ENCODE results near the gene KBTBD12. TPM values are rescaled to one million over a fixed set of nuclear protein-coding genes. Genes with fewer than 3 reads are reported as not detected.

The KBTBD12 gene
- total and polyA plus RNA-seq, 10 of the 15 experiments (the other 5 are each of a cell fraction or from before 2014, with no cell fraction given) = 0.01 to 0.11 TPM; not detected in 8

DNA sequence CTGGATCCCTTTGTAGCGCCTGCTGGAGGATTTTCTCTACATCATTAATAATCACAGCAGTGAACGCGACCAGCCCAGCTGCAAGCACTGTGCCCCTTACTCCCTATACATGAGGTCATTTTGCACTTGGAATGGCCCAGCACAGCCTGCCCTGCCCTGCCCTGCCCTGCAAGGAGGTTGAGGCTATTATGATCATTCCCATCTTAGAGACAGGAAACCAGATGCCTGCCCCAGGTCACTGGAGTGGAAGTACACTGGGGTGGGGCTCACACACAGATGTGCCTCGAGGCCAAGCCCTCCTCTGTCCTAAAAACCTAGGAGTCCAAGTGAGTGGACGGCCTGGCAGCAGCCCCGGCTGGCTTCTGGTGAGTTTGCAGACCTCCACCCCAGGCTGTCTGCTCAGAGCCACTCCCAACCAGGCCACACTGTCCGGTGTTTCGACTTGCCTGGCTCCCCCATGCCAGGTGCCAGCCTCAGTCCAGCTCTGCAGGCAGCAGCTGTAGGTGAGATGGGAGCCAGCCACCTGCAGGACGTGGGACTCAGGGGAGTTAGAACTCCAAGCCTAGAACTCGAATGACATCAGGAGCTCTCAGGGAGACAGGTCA is 106.8 kb downstream of the KBTBD12 start:
- CTCF ChIA-PET = no interaction called here
- POLR2A ChIA-PET = no interaction called here
- Histone ChIP-seq H3K9ac (ENCODE audit: control insufficient read depth, insufficient read depth, low read length) (no peak overlapping the region), H2AFZ (ENCODE audit: control insufficient read depth, low read depth, low read length) (no peak overlapping the region), H3K27ac (ENCODE audit: control insufficient read depth, insufficient read depth) (no peak overlapping the region), H3K36me3 (ENCODE audit: control insufficient read depth in 2 of 2, insufficient read depth in 2 of 2, low read length in 1 of 2) (no peaks in the 10 kb centered on the region), H3K27me3 (replicated peaks in 1 of 2; ENCODE audit: control insufficient read depth in 2 of 2, insufficient read depth in 2 of 2, low read length in 1 of 2) (peaks cover 0 to 10% of the 10 kb centered on the region in 2 experiments; a peak in 2 of 4 replicates), H3K79me2 (ENCODE audit: control insufficient read depth, insufficient read depth, low read length) (no peaks in the 10 kb centered on the region), H3K4me2 (ENCODE audit: control insufficient read depth, insufficient read depth) (no peak overlapping the region), H3K9me3 (replicated peaks; ENCODE audit: control insufficient read depth, insufficient read depth, low read length) (no peaks in the 10 kb centered on the region), H3K4me1 (ENCODE audit: control insufficient read depth, insufficient read depth, low read length) (no peaks in the 10 kb centered on the region), H3K4me3 (no peak overlapping the region), H4K20me1 (ENCODE audit: control insufficient read depth, insufficient read depth) (no peaks in the 10 kb centered on the region)
- intact Hi-C loops (cut with micrococcal nuclease; ENCODE audit: unreplicated experiment) (no loop called here), in situ Hi-C loops (cut with MboI) (no loop called here)
- FAIRE-seq = no peak
- SMC1A ChIA-PET (ENCODE audit: uncharacterized antibody, unreplicated experiment) = no interaction called here
- TF ChIP-seq, protein P1, sequence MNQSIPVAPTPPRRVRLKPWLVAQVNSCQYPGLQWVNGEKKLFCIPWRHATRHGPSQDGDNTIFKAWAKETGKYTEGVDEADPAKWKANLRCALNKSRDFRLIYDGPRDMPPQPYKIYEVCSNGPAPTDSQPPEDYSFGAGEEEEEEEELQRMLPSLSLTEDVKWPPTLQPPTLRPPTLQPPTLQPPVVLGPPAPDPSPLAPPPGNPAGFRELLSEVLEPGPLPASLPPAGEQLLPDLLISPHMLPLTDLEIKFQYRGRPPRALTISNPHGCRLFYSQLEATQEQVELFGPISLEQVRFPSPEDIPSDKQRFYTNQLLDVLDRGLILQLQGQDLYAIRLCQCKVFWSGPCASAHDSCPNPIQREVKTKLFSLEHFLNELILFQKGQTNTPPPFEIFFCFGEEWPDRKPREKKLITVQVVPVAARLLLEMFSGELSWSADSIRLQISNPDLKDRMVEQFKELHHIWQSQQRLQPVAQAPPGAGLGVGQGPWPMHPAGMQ (IDR thresholded peaks at IDR 0.05; ENCODE audit: borderline replicate concordance) = no peak
- TF ChIP-seq, protein P2, sequence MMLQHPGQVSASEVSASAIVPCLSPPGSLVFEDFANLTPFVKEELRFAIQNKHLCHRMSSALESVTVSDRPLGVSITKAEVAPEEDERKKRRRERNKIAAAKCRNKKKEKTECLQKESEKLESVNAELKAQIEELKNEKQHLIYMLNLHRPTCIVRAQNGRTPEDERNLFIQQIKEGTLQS (IDR thresholded peaks at IDR 0.05; ENCODE audit: borderline replicate concordance, extremely low read depth, low read depth, low read length) = no peak
- TF ChIP-seq, protein P3, sequence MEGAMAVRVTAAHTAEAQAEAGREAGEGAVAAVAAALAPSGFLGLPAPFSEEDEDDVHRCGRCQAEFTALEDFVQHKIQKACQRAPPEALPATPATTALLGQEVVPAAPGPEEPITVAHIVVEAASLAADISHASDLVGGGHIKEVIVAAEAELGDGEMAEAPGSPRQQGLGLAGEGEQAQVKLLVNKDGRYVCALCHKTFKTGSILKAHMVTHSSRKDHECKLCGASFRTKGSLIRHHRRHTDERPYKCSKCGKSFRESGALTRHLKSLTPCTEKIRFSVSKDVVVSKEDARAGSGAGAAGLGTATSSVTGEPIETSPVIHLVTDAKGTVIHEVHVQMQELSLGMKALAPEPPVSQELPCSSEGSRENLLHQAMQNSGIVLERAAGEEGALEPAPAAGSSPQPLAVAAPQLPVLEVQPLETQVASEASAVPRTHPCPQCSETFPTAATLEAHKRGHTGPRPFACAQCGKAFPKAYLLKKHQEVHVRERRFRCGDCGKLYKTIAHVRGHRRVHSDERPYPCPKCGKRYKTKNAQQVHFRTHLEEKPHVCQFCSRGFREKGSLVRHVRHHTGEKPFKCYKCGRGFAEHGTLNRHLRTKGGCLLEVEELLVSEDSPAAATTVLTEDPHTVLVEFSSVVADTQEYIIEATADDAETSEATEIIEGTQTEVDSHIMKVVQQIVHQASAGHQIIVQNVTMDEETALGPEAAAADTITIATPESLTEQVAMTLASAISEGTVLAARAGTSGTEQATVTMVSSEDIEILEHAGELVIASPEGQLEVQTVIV (IDR thresholded peaks at IDR 0.05; ENCODE audit: borderline replicate concordance, partially characterized antibody) = no peak
- TF ChIP-seq SRF (IDR thresholded peaks at IDR 0.05; ENCODE audit: low read depth in 2 of 2, low read length in 2 of 2) (no peak), ESRRA (IDR thresholded peaks at IDR 0.05; ENCODE audit: low read length) (no peak), PML (IDR thresholded peaks at IDR 0.05; ENCODE audit: low read length) (no peak), EED (IDR thresholded peaks at IDR 0.05; ENCODE audit: low read depth) (no peak), NFXL1 (IDR thresholded peaks at IDR 0.05; ENCODE audit: borderline replicate concordance) (no peak), PAX5 (IDR thresholded peaks at IDR 0.05; ENCODE audit: borderline replicate concordance, low read depth, low read length) (no peak), MYB (IDR thresholded peaks at IDR 0.05; ENCODE audit: borderline replicate concordance, low read depth, low read length) (no peak)
- TF ChIP-seq, protein P4, sequence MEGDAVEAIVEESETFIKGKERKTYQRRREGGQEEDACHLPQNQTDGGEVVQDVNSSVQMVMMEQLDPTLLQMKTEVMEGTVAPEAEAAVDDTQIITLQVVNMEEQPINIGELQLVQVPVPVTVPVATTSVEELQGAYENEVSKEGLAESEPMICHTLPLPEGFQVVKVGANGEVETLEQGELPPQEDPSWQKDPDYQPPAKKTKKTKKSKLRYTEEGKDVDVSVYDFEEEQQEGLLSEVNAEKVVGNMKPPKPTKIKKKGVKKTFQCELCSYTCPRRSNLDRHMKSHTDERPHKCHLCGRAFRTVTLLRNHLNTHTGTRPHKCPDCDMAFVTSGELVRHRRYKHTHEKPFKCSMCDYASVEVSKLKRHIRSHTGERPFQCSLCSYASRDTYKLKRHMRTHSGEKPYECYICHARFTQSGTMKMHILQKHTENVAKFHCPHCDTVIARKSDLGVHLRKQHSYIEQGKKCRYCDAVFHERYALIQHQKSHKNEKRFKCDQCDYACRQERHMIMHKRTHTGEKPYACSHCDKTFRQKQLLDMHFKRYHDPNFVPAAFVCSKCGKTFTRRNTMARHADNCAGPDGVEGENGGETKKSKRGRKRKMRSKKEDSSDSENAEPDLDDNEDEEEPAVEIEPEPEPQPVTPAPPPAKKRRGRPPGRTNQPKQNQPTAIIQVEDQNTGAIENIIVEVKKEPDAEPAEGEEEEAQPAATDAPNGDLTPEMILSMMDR (IDR thresholded peaks at IDR 0.05 in 2 of 3, conservative IDR thresholded peaks at IDR 0.05 in 1 of 3; ENCODE audit: control insufficient read depth in 2 of 3, extremely low read depth in 1 of 3, insufficient read depth in 1 of 3, low read depth in 3 of 3, low read length in 3 of 3) = no peak
- TF ChIP-seq, protein P5, sequence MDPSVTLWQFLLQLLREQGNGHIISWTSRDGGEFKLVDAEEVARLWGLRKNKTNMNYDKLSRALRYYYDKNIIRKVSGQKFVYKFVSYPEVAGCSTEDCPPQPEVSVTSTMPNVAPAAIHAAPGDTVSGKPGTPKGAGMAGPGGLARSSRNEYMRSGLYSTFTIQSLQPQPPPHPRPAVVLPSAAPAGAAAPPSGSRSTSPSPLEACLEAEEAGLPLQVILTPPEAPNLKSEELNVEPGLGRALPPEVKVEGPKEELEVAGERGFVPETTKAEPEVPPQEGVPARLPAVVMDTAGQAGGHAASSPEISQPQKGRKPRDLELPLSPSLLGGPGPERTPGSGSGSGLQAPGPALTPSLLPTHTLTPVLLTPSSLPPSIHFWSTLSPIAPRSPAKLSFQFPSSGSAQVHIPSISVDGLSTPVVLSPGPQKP (IDR thresholded peaks at IDR 0.05; ENCODE audit: low read depth, low read length) = no peak
- RAD21 ChIA-PET (ENCODE audit: unreplicated experiment) = no interaction called here
- no peak for DNase-seq (ENCODE audit: low read depth, low spot score)
- BruUV-seq (replicated peaks) = no TSS peak
- no peak for ATAC-seq
- WGBS (ENCODE audit: insufficient coverage, insufficient replicate concordance, low lambda C conversion rate, missing lambda C conversion rate) = 39% methylated on average over 10 of the region's 10 CpGs

Data from GM12878 (cell line).